ENCODE results near the gene EEFSEC. TPM values are rescaled to one million over a fixed set of nuclear protein-coding genes. Genes with fewer than 3 reads are reported as not detected.

The EEFSEC gene
- total RNA-seq, 2 experiments from 2014 or later = 19.4 to 19.7 TPM

GRCh38 chr3:128383316-128384235 lies 230.3 kb downstream of the EEFSEC start:
- H3K36me3 Mint-ChIP-seq = peaks cover 2% of the 10 kb centered on the region
- DNase-seq = no peak
- H3K4me1 Mint-ChIP-seq = no peaks in the 10 kb centered on the region
- no peak for ATAC-seq
- H3K27ac Mint-ChIP-seq = no peak overlapping the region
- no peaks in the 10 kb centered on the region for H3K27me3 Mint-ChIP-seq
- H3K9me3 Mint-ChIP-seq (ENCODE audit: low read depth) = no peaks in the 10 kb centered on the region
- H3K4me3 Mint-ChIP-seq = no peak overlapping the region
- CTCF ChIA-PET = no interaction called here

- H3K27ac Mint-ChIP-seq = no peak overlapping the region
- peaks cover 2% of the 10 kb centered on the region for H3K36me3 Mint-ChIP-seq
- no peak overlapping the region for H3K4me3 Mint-ChIP-seq
- H3K9me3 Mint-ChIP-seq (ENCODE audit: low read depth) = no peaks in the 10 kb centered on the region
- H3K27me3 Mint-ChIP-seq = no peaks in the 10 kb centered on the region
- no peaks in the 10 kb centered on the region for H3K4me1 Mint-ChIP-seq
- DNase-seq (no peak), ATAC-seq (no peak)
- CTCF ChIA-PET = no interaction called here
These were observed 232.0 kb downstream of the EEFSEC start for GRCh38 chr3:128385080-128385832.

GRCh38 chr3:128388932-128389331 lies 235.7 kb downstream of the EEFSEC start:
- no peak overlapping the region for H3K4me3 Mint-ChIP-seq
- ATAC-seq = no peak
- no peak for DNase-seq
- no peaks in the 10 kb centered on the region for H3K4me1 Mint-ChIP-seq
- H3K36me3 Mint-ChIP-seq = peaks cover 2% of the 10 kb centered on the region
- H3K27me3 Mint-ChIP-seq = no peaks in the 10 kb centered on the region
- CTCF ChIA-PET = no interaction called here
- H3K9me3 Mint-ChIP-seq (ENCODE audit: low read depth) = no peaks in the 10 kb centered on the region
- H3K27ac Mint-ChIP-seq = no peak overlapping the region

- CTCF ChIA-PET = no interaction called here
- no peaks in the 10 kb centered on the region for H3K27me3 Mint-ChIP-seq
- peaks cover 1% of the 10 kb centered on the region for H3K36me3 Mint-ChIP-seq
- no peak for DNase-seq
- H3K4me1 Mint-ChIP-seq = no peaks in the 10 kb centered on the region
- ATAC-seq = no peak
- no peaks in the 10 kb centered on the region for H3K9me3 Mint-ChIP-seq (ENCODE audit: low read depth)
- H3K27ac Mint-ChIP-seq = no peak overlapping the region
- no peak overlapping the region for H3K4me3 Mint-ChIP-seq
These were observed 237.6 kb downstream of the EEFSEC start for GRCh38 chr3:128390867-128391266.

GRCh38 chr3:128392021-128392420 lies 238.7 kb downstream of the EEFSEC start:
- H3K27ac Mint-ChIP-seq = no peak overlapping the region
- DNase-seq (no peak), ATAC-seq (no peak)
- H3K4me3 Mint-ChIP-seq = no peak overlapping the region
- H3K4me1 Mint-ChIP-seq = no peaks in the 10 kb centered on the region
- no peaks in the 10 kb centered on the region for H3K9me3 Mint-ChIP-seq (ENCODE audit: low read depth)
- H3K27me3 Mint-ChIP-seq = no peaks in the 10 kb centered on the region
- CTCF ChIA-PET = no interaction called here
- H3K36me3 Mint-ChIP-seq = no peaks in the 10 kb centered on the region

GRCh38 chr3:128392818-128393544 lies 239.7 kb downstream of the EEFSEC start:
- Mint-ChIP-seq H3K4me3 (no peak overlapping the region), H3K9me3 (ENCODE audit: low read depth) (no peaks in the 10 kb centered on the region), H3K27me3 (no peaks in the 10 kb centered on the region), H3K27ac (no peak overlapping the region), H3K36me3 (no peaks in the 10 kb centered on the region), H3K4me1 (no peaks in the 10 kb centered on the region)
- DNase-seq = no peak
- CTCF ChIA-PET = no interaction called here
- ATAC-seq = no peak

GRCh38 chr3:128394033-128394432 lies 240.8 kb downstream of the EEFSEC start:
- CTCF ChIA-PET = no interaction called here
- H3K9me3 Mint-ChIP-seq (ENCODE audit: low read depth) = no peaks in the 10 kb centered on the region
- H3K27me3 Mint-ChIP-seq = no peaks in the 10 kb centered on the region
- ATAC-seq (no peak), DNase-seq (no peak)
- H3K4me3 Mint-ChIP-seq = no peak overlapping the region
- H3K27ac Mint-ChIP-seq = no peak overlapping the region
- H3K36me3 Mint-ChIP-seq = no peaks in the 10 kb centered on the region
- no peaks in the 10 kb centered on the region for H3K4me1 Mint-ChIP-seq

GRCh38 chr3:128395046-128395445 lies 241.8 kb downstream of the EEFSEC start:
- no peak overlapping the region for H3K27ac Mint-ChIP-seq
- no peaks in the 10 kb centered on the region for H3K27me3 Mint-ChIP-seq
- H3K9me3 Mint-ChIP-seq (ENCODE audit: low read depth) = no peaks in the 10 kb centered on the region
- no peak overlapping the region for H3K4me3 Mint-ChIP-seq
- H3K36me3 Mint-ChIP-seq = no peaks in the 10 kb centered on the region
- DNase-seq (no peak), ATAC-seq (no peak)
- no peaks in the 10 kb centered on the region for H3K4me1 Mint-ChIP-seq
- CTCF ChIA-PET = no interaction called here

- Mint-ChIP-seq H3K4me1 (no peaks in the 10 kb centered on the region), H3K36me3 (no peaks in the 10 kb centered on the region), H3K9me3 (ENCODE audit: low read depth) (no peaks in the 10 kb centered on the region), H3K4me3 (no peak overlapping the region), H3K27me3 (no peaks in the 10 kb centered on the region), H3K27ac (no peak overlapping the region)
- CTCF ChIA-PET = no interaction called here
- DNase-seq (no peak), ATAC-seq (no peak)
These were observed 242.3 kb downstream of the EEFSEC start for GRCh38 chr3:128395500-128396162.

- CTCF ChIA-PET = interaction anchor here (0.7 kb wide), 1 partner anchor 29 kb away, joined by 4 read pairs; no protein-coding TSS in a partner anchor
These were observed 244.2 kb downstream of the EEFSEC start for GRCh38 chr3:128397484-128397883.

GRCh38 chr3:128398586-128398985 lies 245.3 kb downstream of the EEFSEC start:
- H3K4me1 Mint-ChIP-seq = no peaks in the 10 kb centered on the region
- no peaks in the 10 kb centered on the region for H3K9me3 Mint-ChIP-seq (ENCODE audit: low read depth)
- no peaks in the 10 kb centered on the region for H3K27me3 Mint-ChIP-seq
- H3K4me3 Mint-ChIP-seq = no peak overlapping the region
- no peaks in the 10 kb centered on the region for H3K36me3 Mint-ChIP-seq
- DNase-seq (no peak), ATAC-seq (no peak)
- no peak overlapping the region for H3K27ac Mint-ChIP-seq
- CTCF ChIA-PET = interaction anchor here (1.8 kb wide), 1 partner anchor 12 kb away, joined by 4 read pairs; no protein-coding TSS in a partner anchor

More at GRCh38 chr3:128397484-128397883, 244.2 kb downstream of the EEFSEC start:
- no peak overlapping the region for H3K27ac Mint-ChIP-seq
- DNase-seq = no peak
- no peak for ATAC-seq
- H3K4me3 Mint-ChIP-seq = no peak overlapping the region
- H3K4me1 Mint-ChIP-seq = no peaks in the 10 kb centered on the region
- no peaks in the 10 kb centered on the region for H3K9me3 Mint-ChIP-seq (ENCODE audit: low read depth)
- no peaks in the 10 kb centered on the region for H3K36me3 Mint-ChIP-seq
- H3K27me3 Mint-ChIP-seq = no peaks in the 10 kb centered on the region

- H3K4me3 Mint-ChIP-seq = no peak overlapping the region
- no peak for ATAC-seq
- H3K27ac Mint-ChIP-seq = no peak overlapping the region
- no peaks in the 10 kb centered on the region for H3K4me1 Mint-ChIP-seq
- H3K9me3 Mint-ChIP-seq (ENCODE audit: low read depth) = no peaks in the 10 kb centered on the region
- DNase-seq = no peak
- CTCF ChIA-PET = interaction anchor here (1.8 kb wide), 1 partner anchor 11 kb away, joined by 4 read pairs; no protein-coding TSS in a partner anchor
- H3K27me3 Mint-ChIP-seq = no peaks in the 10 kb centered on the region
- H3K36me3 Mint-ChIP-seq = no peaks in the 10 kb centered on the region
These were observed 246.1 kb downstream of the EEFSEC start for GRCh38 chr3:128399221-128399915.

Measured in activated CD8-positive, alpha-beta memory T cell treated with anti-CD3 and anti-CD28 coated beads, Interleukin-2, amount 10 ng/mL, durations not matched to agents 7 days and 5 days (primary cell).